H1 (cell line): ENCODE data around the gene HERC4. TPM values are rescaled to one million over a fixed set of nuclear protein-coding genes. Genes with fewer than 3 reads are reported as not detected.

ENCODE experiments used
- CHD2 ChIP-seq: IDR thresholded peaks from 2 replicates; pipeline ENCODE4 v1.6.1; 2012; ENCODE audit warnings: low read length, improper control_type of control experiment
- polyA plus RNA-seq, 7 experiments: library from polyadenylated mRNA; depleted of rRNA in 3 of 7; stranded (reverse) in 5 of 7; unstranded in 2 of 7; fragments of >200 nt in 5 of 7; fragments of 200-250 nt in 2 of 7; gene quantifications; 1 replicate in 5 of 7; 2 replicates in 1 of 7; 4 replicates in 1 of 7; pipeline versions ENCODE4 v1.2.1 to v1.2.3, GENCODE V29; 2011 to 2013; ENCODE audit warnings: missing spikeins in 2 of 7, mixed read lengths in 2 of 7
- total RNA-seq: library from RNA; stranded (reverse); fragmentation: NEBNext Ultra II Directional; extraction: Animal tissue kit (Norgen Biotek cat#: 25700); gene quantifications from 2 replicates; pipeline ENCODE4 v1.2.1, GENCODE V29; 2021

The HERC4 gene
- total and polyA plus RNA-seq, 2 of the 8 experiments (the other 6 are each of a cell fraction or from before 2014, with no cell fraction given) = 7.5 to 44.0 TPM

DNA sequence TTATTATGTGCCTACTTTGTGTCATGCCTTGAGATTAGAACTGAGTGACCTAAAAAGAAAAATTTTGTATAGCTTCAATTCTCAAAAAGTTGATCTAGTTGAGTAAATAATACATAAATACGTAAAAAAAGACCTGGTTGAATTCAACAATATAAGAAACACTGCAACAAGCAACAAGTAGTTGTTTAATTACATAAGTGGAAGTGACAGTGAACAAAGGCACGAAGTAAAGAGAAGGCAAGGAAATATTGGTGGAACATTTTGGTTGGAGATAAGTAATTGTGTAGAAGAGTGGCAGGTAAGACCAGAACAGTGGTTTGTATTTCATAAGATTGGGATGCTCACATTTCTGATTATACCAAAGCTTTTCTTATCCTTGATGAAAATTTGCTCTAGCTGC, 26.0 kb upstream of the HERC4 start (continued):
- TF ChIP-seq CHD2 = no peak
